Right atrium auricular region (tissue), 2 donors: ENCODE results near the gene SEC22A. TPM values are rescaled to one million over a fixed set of nuclear protein-coding genes. Genes with fewer than 3 reads are reported as not detected.
A peak's percentile ranks its signal among the peaks of the same experiment; 100 is the strongest.

Source experiments
- DNase-seq: peaks from one replicate; pipeline ENCODE4 v3.0.0-alpha.2; 2019; ENCODE audit warnings: low spot score
- H3K27ac ChIP-seq, 2 donors: fragments of 200-600 bp; sonication (generic); 1 replicate in 1 of 2; 2 replicates in 1 of 2; pipeline ENCODE4 v1.5.1; 2016 to 2019
- H3K27me3 ChIP-seq, 2 donors: fragments of 200-600 bp; sonication (generic); one replicate each; pipeline versions ENCODE4 v1.5.1 to v1.6.0; 2017 to 2019
- H3K36me3 ChIP-seq: fragments of 200-600 bp; sonication (generic); one replicate; pipeline ENCODE4 v1.5.1; 2016
- H3K4me1 ChIP-seq, 2 donors: fragments of 200-600 bp; sonication (generic); one replicate each; pipeline versions ENCODE4 v1.5.1 to v1.6.0; 2017 to 2019
- H3K4me3 ChIP-seq, 2 donors: fragments of 200-600 bp; sonication (generic); 1 replicate in 1 of 2; 2 replicates in 1 of 2; pipeline ENCODE4 v1.5.1; 2017 to 2019; ENCODE audit warnings: mild to moderate bottlenecking in 1 of 2, moderate library complexity in 1 of 2
- H3K9me3 ChIP-seq, 2 donors: fragments of 200-600 bp; sonication (generic); one replicate each; pipeline ENCODE4 v1.5.1; 2019
- CTCF ChIP-seq, 2 donors: fragments of 200-600 bp; sonication (generic); IDR thresholded peaks; one replicate each; pipeline ENCODE4 v1.5.1; 2019; ENCODE audit warnings: antibody characterized with exemption in 2 of 2
- total RNA-seq, 2 donors: library from RNA; depleted of rRNA; stranded (reverse); fragments of >200 nt; gene quantifications; one replicate each; pipeline ENCODE4 v1.1.0, GENCODE V29; 2016

The SEC22A gene
- total RNA-seq, 2 donors from 2014 or later = 13.7 to 24.2 TPM

- no peak for TF ChIP-seq CTCF (IDR thresholded peaks at IDR 0.05)
- Histone ChIP-seq H3K27me3 (no peaks in the 10 kb centered on the region), H3K4me3 (no peak overlapping the region), H3K36me3 (peaks cover 47% of the 10 kb centered on the region), H3K9me3 (no peaks in the 10 kb centered on the region), H3K27ac (no peak overlapping the region), H3K4me1 (peaks cover 0 to 6% of the 10 kb centered on the region in 2 donors)
- peak; percentile 48 for DNase-seq
Measured at GRCh38 chr3:123282461-123282860, 80.7 kb downstream of the SEC22A start.

- Histone ChIP-seq H3K36me3 (peaks cover 54% of the 10 kb centered on the region), H3K4me3 (no peak overlapping the region), H3K27me3 (no peaks in the 10 kb centered on the region), H3K4me1 (peaks cover 0 to 6% of the 10 kb centered on the region in 2 donors), H3K27ac (no peak overlapping the region), H3K9me3 (no peaks in the 10 kb centered on the region)
- DNase-seq = peak; percentile 47
- TF ChIP-seq CTCF (IDR thresholded peaks at IDR 0.05) = no peak
Measured at GRCh38 chr3:123283074-123283473, 81.3 kb downstream of the SEC22A start.

- Histone ChIP-seq H3K4me3 (no peak overlapping the region), H3K4me1 (peaks cover 0 to 6% of the 10 kb centered on the region in 2 donors), H3K36me3 (peaks cover 59% of the 10 kb centered on the region), H3K9me3 (no peaks in the 10 kb centered on the region), H3K27me3 (no peaks in the 10 kb centered on the region), H3K27ac (no peak overlapping the region)
- DNase-seq = peak; percentile 51
- TF ChIP-seq CTCF (IDR thresholded peaks at IDR 0.05) = no peak
Measured at GRCh38 chr3:123283657-123284398, 82.1 kb downstream of the SEC22A start.

GRCh38 chr3:123284399-123285010 lies 82.8 kb downstream of the SEC22A start:
- Histone ChIP-seq H3K9me3 (no peaks in the 10 kb centered on the region), H3K4me1 (peaks cover 0 to 6% of the 10 kb centered on the region in 2 donors), H3K27me3 (no peaks in the 10 kb centered on the region), H3K36me3 (peaks cover 63% of the 10 kb centered on the region), H3K4me3 (no peak overlapping the region), H3K27ac (no peak overlapping the region)
- peak; percentile 52 for DNase-seq
- TF ChIP-seq CTCF (IDR thresholded peaks at IDR 0.05) = no peak

- no peaks in the 10 kb centered on the region for H3K9me3 ChIP-seq
- no peak overlapping the region for H3K27ac ChIP-seq
- no peak overlapping the region for H3K4me3 ChIP-seq
- H3K4me1 ChIP-seq = peaks cover 0 to 6% of the 10 kb centered on the region in 2 donors
- TF ChIP-seq CTCF (IDR thresholded peaks at IDR 0.05) = no peak
- no peak for DNase-seq
- peaks cover 69% of the 10 kb centered on the region for H3K36me3 ChIP-seq
- H3K27me3 ChIP-seq = no peaks in the 10 kb centered on the region
Measured at GRCh38 chr3:123285066-123285465, 83.3 kb downstream of the SEC22A start.
